HG03571 (cell line): Measurements from ENCODE around the gene HES1.
A peak's percentile ranks its signal among the peaks of the same experiment; 100 is the strongest.

Source experiments
- ATAC-seq: cut with Tn5 transposase; IDR thresholded peaks from one replicate; pipeline ENCODE4 v1.9.1; 2021; ENCODE audit not compliant: unreplicated experiment

HES1 gene

DNA sequence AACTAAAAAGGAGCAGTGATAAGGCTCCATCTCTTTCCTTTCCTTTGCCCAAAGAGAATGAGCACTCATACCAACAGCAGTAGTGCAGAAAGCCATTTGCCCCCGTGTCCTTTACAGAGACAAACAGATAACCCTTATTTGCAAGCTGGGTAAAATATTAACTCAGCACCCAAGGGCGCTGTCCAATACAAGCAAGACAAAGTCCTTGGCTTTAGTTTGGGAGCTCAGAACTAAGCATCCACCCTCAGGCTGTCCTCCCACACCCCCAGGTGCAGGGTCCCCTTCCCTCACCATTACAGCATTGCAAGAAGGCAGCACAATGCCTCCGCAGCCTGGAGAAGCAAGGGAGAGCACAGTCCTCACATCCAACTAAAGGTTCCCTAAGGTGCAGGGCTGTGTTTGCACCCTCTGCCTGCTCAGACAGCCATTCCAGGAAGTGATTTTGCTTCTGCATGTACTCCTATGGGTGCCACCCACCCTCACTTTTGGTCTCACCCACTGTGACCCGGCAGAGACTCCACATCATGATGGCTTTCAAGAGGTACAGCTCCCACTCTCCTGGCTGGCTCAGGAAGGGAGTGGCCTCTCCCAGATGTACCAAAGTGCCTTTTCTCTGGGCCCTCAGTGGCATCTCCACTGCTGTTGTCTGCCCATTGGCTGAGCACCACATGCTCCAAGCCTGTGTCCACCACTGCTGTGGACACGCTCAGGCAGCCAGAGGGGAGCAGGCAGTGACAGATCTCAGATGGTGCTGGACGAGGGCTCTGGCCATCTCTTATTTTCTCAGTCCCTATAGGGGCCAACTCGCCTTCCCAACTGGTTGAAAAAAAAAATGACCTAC lies 34.1 kb upstream of the HES1 start:
- ATAC-seq = peak; percentile 25

DNA sequence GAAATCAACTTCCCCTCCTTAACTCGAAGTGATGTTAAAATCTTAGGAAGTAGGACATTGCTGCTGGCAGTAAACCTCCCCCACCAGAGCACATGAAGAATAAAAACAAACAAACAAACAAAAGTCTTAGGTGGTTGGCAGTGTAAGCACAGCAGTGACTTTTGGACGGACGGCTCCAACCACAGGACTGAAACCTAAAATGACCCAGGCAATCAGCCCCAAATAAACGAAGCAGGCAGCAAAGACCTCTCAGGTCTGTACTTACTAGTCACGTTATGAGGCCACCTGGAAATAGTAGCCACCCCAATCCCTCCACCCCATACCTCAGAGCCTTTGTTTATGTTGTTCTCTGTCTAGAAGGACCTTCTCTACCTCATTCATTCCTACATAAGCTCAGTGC lies 33.5 kb upstream of the HES1 start:
- no peak for ATAC-seq

DNA sequence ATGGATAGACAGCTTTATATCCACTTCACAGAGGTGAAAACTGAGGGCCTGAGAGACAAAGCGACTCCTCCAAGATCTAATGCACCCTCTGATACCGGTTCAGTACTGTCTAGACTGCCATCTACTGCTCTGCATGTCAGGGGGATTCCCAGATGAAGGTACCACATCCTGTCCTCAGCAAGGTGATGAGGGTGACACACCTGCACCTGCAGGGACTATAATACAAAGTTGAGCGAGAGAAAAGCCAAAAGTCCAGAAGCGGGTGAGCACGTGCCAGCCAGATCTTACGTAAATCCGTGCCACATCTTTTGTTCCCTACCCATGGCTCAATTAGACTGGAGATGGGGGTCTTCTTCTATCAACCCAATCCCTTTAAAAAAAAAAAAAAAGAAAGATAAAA lies 32.4 kb upstream of the HES1 start:
- ATAC-seq = no peak

DNA sequence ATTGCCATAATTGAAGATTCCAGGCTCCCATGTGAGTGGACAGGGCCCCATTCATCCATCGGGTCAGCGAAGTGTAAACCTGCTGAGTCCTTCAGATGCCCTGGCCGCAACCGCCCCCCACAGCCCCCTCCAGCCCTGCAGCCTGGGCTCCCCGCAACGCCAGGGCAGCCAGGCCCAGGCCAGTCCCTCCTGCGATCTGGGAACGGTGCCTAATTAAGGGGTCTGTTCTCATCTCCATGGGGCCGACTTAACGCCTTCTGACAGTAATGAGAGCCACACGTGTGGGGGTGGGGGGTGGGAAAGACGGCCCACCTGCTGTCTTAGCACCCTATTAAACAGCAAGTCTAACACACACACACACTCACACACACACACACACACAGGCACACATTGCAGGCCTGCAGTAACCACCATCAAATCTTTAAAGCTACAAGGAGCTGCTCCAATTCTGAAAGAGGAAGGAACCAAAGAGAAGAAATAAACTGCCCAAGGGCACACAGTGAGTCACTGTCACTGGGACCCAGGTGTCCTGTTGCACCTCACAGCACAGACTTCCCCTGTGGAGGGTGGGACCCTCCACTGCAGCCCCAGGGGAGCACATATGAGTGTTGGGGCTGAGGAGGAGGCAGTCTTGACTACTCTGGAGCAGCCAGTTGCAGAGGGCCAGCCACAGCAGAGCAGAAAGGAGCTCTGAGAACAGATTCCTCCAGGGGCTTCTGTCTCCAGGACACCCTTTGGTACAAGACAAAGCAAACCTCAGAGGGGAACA lies 31.8 kb upstream of the HES1 start:
- no peak for ATAC-seq

DNA sequence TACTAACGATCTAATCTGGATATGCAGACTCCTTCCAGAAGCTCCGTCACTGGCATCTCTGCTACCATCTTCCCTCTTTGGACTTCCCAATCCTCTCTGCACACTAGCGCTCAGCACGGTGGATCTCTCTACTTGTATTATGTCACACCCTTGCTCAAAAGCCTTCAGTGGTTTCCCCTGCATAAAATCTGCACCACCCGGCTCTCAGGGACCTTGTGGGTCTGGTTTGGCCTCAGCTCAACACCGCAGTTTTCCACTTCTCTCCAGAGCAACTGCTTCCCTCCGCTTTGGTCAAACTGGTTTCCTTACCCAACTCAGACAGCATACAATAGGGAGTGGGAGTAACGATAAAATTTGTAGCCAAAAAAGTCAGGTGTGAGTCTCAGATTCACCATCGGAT lies 30.7 kb upstream of the HES1 start:
- ATAC-seq = no peak

DNA sequence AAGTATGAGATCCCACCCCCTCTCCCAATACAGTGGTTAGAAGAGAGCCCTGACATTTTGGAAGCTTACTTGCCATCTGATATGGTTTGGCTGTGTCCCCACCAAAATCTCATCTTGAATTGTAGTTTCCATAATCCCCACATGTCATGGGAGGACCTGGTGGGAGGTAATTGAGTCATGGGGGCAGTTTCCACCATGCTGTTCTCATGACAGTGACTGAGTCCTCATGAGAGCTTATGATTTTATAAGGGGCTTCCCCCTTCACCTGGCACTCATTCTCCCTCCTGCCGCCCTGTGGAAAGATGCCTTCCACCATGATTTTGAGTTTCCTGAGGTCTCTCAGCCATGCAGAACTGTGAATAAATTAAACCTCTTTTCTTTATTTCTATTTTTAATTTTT lies 28.8 kb upstream of the HES1 start:
- ATAC-seq = no peak

DNA sequence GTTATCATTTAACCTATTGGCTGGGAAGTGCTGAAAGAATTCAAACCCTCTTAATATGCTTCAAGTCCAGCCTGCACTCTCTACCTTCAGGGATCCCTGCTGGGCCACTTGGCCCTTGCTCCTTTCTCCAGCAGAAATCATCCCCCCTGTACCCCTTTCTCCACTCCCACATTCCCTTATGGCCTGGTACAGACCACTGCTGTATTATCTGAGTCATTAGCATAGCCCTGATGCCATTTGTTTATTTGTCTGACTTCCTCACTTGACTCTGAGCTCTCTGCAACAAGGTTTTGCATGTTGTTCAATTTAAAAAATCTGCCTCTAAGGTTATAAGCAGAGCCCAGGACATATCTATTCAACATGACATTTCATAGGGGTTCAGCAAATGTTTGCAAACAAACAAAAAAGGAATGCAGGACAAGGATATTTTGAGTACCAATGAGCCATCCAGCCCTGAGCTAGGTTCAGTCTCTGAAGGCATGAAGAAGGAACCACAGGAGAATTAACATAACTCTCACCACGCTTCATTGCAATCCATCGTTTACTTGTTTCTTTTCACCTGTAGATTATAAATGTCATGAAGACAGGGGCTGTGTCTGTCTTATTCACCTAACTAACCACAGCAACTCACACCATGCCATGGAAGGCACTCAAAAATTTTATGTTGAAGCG lies 26.6 kb upstream of the HES1 start:
- ATAC-seq = no peak

DNA sequence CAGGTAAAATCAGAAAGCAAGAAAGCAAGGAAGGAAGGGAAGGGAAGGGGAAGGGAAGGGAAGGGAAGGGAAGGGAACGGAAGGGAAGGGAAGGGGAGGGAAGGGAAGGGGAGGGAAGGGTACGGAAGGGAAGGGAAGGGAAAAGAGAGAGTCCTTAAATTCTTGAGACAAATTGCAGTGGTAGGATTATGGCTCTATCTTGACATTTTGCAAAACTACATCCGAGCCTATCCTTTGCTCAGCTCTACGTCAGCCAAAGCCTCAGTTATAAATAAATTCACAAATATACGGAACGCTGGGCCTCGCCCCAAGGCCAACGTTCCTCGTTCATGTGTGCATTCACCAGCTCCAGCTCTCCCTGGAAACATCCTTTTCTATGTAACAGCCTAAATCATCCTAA lies 25.5 kb upstream of the HES1 start:
- ATAC-seq = no peak

DNA sequence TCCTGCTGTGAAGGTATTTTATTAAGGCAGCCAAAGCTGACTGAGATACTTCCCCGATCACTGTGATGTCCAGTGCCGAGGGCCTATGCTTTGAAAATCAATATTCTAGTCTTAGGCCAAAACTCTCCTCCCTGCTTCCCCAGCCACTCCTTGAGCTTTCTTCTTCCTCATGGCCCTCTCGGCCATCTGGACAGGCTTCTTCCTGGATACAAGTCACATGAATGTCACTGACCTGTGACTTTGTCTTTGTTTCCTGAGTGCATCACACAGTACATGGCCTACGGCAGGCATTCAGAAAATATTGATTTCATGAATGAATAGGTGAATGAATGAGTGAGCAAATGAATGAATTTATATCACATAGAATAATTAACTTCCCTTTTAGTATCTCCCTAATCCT lies 24.6 kb upstream of the HES1 start:
- ATAC-seq = no peak

DNA sequence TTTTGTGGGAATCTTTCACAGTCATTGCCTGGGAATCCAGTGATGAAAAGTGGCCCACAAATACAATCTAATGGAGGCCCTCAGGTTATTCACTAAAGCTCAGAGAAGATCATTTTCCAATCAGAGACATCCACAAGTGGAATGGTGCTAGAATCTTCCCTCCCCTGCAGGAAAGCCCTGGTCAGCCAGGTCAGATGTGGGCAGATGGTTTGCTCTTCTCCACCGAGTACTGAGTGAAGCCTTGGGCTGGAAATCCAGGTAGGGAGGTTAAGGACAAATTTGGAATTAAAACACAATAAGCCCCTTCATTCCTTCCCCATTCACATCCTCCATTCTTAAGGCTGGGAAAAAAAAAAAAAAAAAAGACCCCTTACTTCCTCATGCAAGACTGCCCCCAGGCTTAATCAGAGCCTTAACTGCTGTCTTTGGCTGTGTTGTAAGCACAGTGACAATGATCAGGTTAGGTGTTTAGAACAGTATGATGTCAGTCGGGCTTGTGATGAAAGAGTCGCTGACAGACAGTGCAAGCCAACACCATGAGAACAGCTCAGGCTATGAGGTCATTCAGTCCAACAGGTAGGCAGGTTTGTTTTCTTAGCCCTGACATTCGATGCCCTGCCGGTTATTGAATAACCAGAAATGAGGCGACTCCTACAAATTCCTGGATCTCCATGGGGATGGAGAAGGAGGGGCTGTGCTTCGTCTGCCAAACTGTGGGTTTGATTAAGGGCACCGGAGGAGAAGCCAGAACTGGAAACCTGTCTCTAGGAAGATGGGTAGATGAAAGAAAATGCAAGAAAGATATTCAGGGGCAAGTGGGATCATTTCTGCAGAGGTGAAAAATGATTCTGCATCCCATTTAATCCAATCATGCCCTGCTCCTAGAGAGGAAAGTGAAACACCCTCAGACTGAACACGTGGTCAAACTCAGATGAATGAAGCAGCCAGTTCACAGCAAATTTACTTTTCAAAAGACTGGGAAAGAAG lies 23.5 kb upstream of the HES1 start:
- ATAC-seq = no peak

DNA sequence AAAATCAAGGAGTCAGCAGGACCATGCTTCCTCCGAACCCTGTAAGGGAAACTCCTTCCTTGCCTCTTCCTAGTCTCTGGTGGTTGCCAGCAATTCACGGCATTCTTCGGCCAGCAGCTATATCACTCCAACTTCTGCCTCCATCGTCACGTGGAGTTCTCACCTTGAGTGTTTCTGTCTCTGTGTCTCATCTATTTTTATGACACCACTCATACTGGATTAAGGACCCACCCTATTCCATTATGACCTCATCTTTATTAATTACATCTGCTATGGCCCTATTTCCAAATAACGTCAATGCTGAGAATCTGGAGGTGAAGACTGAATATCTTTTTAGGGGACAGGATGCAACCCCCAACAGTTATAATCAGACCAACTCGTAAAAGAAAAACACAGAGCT lies 21.8 kb upstream of the HES1 start:
- ATAC-seq = no peak

DNA sequence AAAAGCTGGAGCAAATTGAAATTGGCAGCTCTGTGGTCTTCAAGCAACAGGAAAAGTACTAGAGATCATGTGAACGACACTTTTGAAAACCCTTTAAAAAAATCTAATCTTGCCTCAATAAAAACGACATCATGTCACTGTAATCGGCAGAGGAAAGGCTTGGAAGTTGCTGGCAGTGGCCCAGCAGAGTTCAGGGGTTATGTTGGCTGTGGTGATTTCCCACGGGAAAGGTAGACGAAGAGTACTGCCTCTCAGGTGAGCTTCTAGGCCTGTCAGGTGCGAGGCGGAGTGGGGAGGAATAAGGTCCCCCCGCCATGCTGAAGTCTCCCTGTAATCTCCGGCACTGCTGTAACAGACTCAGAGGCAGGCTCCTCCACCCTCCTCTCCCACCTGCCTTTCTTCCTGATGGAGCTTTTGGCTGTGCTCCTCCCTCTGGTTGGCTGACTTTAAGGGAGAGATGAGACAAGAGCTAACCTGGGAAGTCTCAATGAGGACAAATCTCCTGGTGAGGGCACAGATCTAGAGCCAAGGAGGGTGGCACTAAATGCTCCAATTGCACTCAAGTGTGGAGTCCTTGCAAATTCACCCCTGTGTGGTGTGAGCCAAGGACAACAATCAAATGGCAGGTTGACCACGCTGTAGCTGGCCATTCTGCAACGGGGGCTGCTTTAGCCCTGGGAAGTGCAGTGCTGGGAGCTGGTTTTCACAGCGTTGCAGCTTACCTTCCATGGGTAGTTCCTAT lies 18.7 kb upstream of the HES1 start:
- ATAC-seq = no peak

DNA sequence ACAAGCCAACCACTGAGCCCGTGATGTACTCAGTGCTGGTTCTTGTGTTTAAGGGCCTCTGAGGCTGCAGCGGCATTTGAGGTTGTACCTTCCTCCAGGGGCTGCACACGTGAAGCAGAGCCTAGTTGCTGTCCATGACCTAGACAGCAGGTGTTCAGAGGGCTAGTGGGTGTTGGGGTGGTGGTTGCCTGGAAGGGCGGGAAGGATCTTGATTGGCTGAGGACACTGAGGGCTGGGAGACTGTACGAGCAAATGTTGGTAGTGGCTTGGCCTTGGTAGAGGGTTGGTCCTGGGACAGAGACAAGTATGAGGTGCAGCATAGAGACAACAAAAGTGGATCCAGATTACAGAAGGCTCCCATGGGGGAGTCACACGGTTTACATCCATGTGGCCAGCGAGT lies 17.0 kb upstream of the HES1 start:
- no peak for ATAC-seq

DNA sequence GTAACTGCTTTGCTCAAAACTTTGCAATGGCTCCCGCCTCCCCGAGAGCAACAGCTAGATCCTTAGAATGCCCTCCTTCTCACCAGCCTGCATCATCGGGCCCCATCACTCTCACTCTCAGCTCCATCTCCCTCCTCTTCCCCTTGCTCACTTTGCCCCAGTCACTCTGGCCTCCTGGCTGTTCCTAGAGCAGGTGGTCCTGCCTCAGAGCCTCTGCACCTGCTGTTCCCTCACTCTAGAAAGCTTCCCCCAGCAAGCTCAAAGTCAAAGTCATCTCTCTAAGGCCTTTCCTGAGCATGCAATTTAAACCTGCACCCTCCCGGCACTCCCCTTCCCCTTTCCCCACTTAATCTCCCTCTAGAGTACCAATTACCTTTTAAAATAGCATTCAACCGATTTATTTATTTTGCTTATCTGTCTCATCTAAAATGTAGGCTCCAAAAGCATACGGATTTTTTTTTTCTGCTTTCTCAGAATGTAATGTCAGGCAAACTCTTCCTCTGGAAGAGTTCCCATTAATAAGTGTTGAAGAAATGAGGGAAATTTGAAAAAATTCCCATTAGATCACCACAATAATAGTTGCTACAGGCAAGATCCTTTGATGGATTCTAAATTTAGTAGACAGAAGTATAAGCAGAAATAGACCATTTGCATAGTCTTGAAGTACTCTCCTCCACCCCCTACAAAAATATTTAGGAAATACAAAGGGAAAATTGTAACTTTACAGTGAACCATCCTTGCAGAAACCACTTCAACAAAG lies 15.9 kb upstream of the HES1 start:
- ATAC-seq = no peak

DNA sequence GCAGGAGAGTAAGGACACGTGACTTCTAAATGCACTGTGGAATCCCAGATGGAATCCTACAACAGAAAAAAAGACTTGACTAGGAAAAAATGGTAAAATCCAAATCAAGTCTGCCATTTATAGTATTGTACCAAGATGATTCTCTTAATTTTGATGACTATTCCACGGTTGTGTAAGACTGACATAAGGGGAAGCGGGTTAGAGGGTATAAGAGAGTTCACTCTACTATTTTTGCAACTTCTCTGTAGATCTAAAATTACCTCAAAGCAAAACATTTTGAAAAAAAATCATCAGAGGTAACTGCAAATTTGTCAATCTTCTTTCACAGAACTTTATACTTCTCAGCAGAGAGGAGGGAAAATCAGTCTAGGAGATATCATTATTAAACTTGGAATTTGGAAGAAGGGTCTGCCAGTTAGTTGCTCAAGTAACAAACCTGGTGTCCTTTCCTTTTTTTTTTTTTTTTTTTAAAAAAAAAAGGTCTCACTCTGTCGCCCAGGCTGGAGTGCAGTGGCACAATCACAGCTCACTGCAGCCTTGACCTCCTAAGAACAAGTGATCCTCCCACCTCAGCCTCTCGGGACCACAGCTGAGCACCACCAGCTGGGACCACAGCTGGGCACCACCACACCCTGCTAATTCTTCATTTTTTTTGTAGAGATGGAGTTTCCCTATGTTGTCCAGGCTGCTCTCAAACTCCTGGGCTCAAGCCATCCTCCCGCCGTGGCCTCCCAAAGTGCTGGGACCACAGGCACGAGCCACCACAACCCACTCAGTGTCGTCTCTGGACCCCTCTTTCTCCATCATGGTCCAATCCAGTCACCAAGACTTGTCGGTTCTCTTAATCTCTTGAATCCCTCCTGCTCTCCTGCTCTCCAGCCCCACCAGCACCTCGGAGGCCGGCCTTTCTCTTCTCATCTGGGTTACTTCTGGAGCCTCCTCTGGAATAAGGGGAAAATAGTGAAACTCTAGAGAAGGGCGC lies 14.9 kb upstream of the HES1 start:
- no peak for ATAC-seq

DNA sequence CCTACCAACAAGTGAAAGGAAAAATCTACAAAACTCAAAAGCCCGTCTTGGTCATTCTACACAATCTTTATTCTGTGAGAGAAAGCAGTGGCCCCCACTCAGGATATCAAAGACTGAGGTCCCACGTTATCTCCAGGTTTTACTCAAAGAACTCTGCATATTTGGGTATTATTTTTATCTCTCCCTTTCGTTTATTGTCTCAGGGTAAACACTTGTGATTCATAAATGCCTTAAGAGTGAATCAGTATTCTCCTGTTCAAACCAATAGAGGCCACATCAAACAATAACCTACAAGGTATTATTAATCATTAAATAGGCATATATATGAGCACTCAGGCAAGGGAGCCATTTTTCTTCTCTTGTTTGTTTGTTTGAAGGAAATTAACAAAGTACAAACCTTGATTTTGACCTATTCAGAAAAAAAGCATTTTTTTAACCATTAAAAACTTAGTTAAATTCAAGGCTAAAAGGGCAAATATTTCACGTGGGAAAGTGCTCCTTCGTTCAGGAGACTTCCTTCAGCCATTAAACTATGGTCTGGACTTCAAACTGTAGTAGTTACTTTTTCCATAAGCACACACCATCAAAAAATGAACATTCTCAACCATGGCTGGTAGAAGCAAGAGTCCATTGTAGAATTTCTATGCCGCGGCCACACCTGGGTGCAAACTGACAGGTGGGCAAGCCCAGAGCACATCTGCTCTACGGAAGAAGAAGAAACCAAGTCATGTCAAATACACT lies 13.9 kb upstream of the HES1 start:
- no peak for ATAC-seq

DNA sequence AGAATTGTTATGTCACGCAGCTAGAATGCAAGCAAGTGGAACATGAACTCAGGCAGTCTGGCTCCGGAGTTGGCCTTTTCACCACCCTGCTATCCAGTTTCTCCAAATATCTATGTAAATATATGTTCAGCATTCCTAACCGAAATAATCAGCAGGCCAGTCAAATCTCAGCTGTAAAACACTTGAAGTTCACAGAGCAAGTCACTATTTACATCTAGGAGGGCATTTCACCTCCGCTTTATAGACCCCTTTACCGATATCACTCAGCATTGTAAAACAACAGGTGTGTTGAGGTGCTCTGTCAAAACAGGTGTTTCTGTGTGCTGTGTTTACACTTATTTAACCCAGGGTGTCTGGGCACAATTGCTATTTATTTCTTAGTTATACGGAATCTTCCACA lies 12.2 kb upstream of the HES1 start:
- ATAC-seq = no peak
